ENCODE measurements around the gene NRG2.

NRG2 gene

GRCh38 chr5:139854029-139854605 lies 189.0 kb downstream of the NRG2 start:
- no peak for TF ChIP-seq POLR2A (IDR thresholded peaks at IDR 0.05; ENCODE audit: low read depth, low read length)
- FAIRE-seq, result no peak
- DNase-seq (ENCODE audit: insufficient read length, low spot score), result no peak

DNA sequence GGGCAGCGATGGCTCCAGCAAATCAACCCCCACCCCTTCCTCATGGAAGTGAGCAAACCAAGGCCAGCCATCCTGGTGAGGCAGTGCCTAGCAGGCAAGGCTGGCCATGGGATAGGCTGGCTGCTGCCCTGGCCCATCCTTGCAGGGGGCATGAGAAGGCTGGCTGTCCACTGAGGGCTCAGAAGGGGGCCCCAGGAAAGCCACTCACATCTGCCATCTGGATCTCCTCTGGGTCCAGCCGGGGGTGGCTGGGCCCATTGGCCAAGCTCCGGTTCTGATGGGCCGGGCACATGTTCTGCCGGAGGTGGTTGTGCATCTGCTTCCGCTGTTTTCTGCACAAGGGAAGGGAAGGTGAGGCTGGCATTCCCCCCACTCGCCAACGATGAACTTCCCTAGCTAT lies 190.4 kb downstream of the NRG2 start:
- DNase-seq (ENCODE audit: insufficient read length, low spot score), result no peak
- no peak for FAIRE-seq
- no peak for TF ChIP-seq POLR2A (IDR thresholded peaks at IDR 0.05; ENCODE audit: low read depth, low read length)

- no peak for TF ChIP-seq POLR2A (IDR thresholded peaks at IDR 0.05; ENCODE audit: low read depth, low read length)
- FAIRE-seq, result no peak
- no peak for DNase-seq (ENCODE audit: insufficient read length, low spot score)
Measured at GRCh38 chr5:139851558-139851957, 191.5 kb downstream of the NRG2 start.

GRCh38 chr5:139850423-139851016 lies 192.6 kb downstream of the NRG2 start:
- no peak for TF ChIP-seq POLR2A (IDR thresholded peaks at IDR 0.05; ENCODE audit: low read depth, low read length)
- DNase-seq (ENCODE audit: insufficient read length, low spot score) (no peak), FAIRE-seq (no peak)

- no peak for TF ChIP-seq POLR2A (IDR thresholded peaks at IDR 0.05; ENCODE audit: low read depth, low read length)
- peak; percentile 51 for DNase-seq (ENCODE audit: insufficient read length, low spot score)
- FAIRE-seq, result no peak
Measured at GRCh38 chr5:139849942-139850341, 193.2 kb downstream of the NRG2 start.

- no peak for DNase-seq (ENCODE audit: insufficient read length, low spot score)
- TF ChIP-seq POLR2A (IDR thresholded peaks at IDR 0.05; ENCODE audit: low read depth, low read length), result no peak
- FAIRE-seq, result no peak
Measured at GRCh38 chr5:139849501-139849900, 193.6 kb downstream of the NRG2 start.

GRCh38 chr5:139848508-139849100 lies 194.5 kb downstream of the NRG2 start:
- FAIRE-seq (no peak), DNase-seq (ENCODE audit: insufficient read length, low spot score) (no peak)
- no peak for TF ChIP-seq POLR2A (IDR thresholded peaks at IDR 0.05; ENCODE audit: low read depth, low read length)

GRCh38 chr5:139847790-139848507 lies 195.2 kb downstream of the NRG2 start:
- TF ChIP-seq POLR2A (IDR thresholded peaks at IDR 0.05; ENCODE audit: low read depth, low read length), result peak; percentile 42; the same call in 1 of the 2 replicates
- FAIRE-seq (no peak), DNase-seq (ENCODE audit: insufficient read length, low spot score) (no peak)

DNA sequence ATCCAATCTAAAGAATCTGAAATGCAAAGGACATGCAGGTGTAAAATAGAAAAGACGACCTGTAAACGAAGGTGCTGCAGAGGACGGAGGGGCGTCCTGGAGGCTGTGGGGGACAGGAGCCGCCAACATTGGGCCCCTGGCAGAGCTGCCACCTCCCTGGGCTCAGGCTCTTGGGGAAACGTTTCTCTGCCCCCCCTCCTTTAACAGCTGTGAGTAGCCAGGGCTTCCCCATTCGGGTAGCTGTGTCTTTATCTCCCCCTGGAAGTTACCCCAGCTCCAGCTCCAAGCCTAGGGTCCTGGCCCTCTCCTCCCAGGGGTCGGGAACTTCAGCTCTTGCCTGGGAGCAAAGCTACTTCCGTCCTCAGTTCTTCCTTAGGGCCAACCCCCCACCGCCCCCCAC lies 196.0 kb downstream of the NRG2 start:
- TF ChIP-seq POLR2A (IDR thresholded peaks at IDR 0.05; ENCODE audit: low read depth, low read length), result no peak
- DNase-seq (ENCODE audit: insufficient read length, low spot score) (no peak), FAIRE-seq (no peak)

DNA sequence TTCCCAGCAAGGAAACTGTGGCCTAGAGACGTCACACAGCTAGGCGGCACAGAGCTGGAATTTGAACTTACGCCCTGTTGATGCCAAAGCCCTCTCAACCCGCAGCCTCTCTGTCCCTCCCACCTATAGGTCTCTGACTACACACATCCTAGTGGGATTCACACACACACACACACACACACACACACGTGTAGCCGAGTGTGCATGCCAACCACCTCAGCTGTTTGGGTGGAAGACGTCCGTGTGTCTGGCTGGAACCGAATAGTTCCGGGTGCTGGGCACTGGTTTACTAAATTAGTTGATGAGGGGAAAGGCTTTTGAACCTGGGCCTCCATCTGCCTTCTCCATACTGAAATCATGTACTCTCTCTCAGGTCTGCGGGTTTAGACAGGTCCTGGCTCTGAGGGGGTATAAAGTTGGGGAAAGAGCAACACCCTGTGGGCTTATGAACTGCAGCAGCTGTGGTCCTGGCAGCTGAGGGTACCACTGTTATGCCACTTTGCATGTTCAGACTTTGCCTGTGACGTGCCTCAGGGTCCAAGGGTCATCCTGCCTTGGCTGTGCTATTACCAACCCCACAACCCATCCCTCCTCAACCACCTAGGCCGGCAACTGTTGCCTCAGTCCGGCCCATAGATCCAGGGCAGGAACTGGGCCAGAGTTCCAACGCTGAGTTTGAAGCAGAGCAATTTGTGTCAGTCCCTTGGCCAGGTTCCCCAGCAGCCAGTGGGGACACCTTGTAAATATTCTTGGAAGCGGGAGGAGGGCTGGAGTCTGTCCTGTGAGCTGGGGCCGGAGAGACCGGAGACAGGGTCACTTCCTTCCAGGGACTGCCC lies 197.0 kb downstream of the NRG2 start:
- no peak for DNase-seq (ENCODE audit: insufficient read length, low spot score)
- TF ChIP-seq POLR2A (IDR thresholded peaks at IDR 0.05; ENCODE audit: low read depth, low read length), result no peak
- no peak for FAIRE-seq

GRCh38 chr5:139844472-139845145 lies 198.5 kb downstream of the NRG2 start:
- no peak for TF ChIP-seq POLR2A (IDR thresholded peaks at IDR 0.05; ENCODE audit: low read depth, low read length)
- DNase-seq (ENCODE audit: insufficient read length, low spot score), result peak; percentile 85
- peak; percentile 45 for FAIRE-seq

- DNase-seq (ENCODE audit: insufficient read length, low spot score) (no peak), FAIRE-seq (no peak)
- no peak for TF ChIP-seq POLR2A (IDR thresholded peaks at IDR 0.05; ENCODE audit: low read depth, low read length)
Measured at GRCh38 chr5:139843991-139844390, 199.1 kb downstream of the NRG2 start.

DNA sequence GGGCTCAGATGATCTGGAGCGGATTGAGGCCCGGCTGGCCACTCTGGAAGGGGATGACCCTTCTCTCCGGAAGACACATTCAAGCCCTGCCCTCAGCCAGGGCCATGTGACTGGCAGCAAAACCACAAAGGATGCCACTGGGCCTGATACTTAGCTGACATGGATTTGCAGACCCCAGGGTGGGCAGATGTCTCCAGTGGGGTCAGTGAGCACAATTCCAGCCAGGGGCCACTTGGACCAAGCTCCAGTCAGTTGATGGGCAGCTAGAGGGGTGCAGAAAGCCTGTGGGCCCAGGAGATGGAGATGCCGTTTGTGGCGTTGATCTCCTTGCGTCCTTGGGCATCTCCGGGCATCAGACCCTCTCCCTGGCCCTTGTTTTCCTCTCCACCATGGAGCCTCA lies 200.8 kb downstream of the NRG2 start:
- TF ChIP-seq POLR2A (IDR thresholded peaks at IDR 0.05; ENCODE audit: low read depth, low read length), result no peak
- DNase-seq (ENCODE audit: insufficient read length, low spot score) (no peak), FAIRE-seq (no peak)

Data from H54 (cell line).